GM06990 (cell line): ENCODE results near the gene PER2.

Experiments used
- DNase-seq: peaks from one replicate; pipeline ENCODE4 v3.0.0-alpha.2; 2011; ENCODE audit not compliant: insufficient read length; ENCODE audit errors: extremely low read depth
- H3K27me3 ChIP-seq: replicated peaks from 2 replicates; pipeline ENCODE4 v1.6.0; 2011; ENCODE audit warnings: low read length; ENCODE audit not compliant: control insufficient read depth, insufficient read depth
- H3K36me3 ChIP-seq: 2 replicates; pipeline ENCODE4 v1.5.1; 2011; ENCODE audit warnings: low read length; ENCODE audit not compliant: control insufficient read depth, insufficient read depth
- H3K4me3 ChIP-seq: replicated peaks from 2 replicates; pipeline ENCODE4 v1.5.1; 2011; ENCODE audit warnings: low read depth, mild to moderate bottlenecking, control low read depth, low read length
- CTCF ChIP-seq: IDR thresholded peaks from 2 replicates; pipeline ENCODE4 v1.5.1; 2011; ENCODE audit warnings: low read length, control low read depth, mild to moderate bottlenecking, inconsistent platforms; ENCODE audit not compliant: insufficient read depth, poor library complexity, severe bottlenecking

PER2 gene

GRCh38 chr2:238282861-238283738 lies 5.3 kb downstream of the PER2 start:
- no peak overlapping the region for H3K4me3 ChIP-seq
- H3K36me3 ChIP-seq, result no peaks in the 10 kb centered on the region; the same call in 1 of the 2 replicates
- H3K27me3 ChIP-seq, result no peaks in the 10 kb centered on the region
- no peak for TF ChIP-seq CTCF
- no peak for DNase-seq

- TF ChIP-seq CTCF, result no peak
- Histone ChIP-seq H3K4me3 (no peak overlapping the region), H3K27me3 (no peaks in the 10 kb centered on the region), H3K36me3 (peaks cover 5% of the 10 kb centered on the region)
- no peak for DNase-seq
Observed at GRCh38 chr2:238281826-238282480, 6.5 kb downstream of the PER2 start.

GRCh38 chr2:238280083-238280825 lies 8.2 kb downstream of the PER2 start:
- Histone ChIP-seq H3K27me3 (no peaks in the 10 kb centered on the region), H3K36me3 (peaks cover 13% of the 10 kb centered on the region), H3K4me3 (no peak overlapping the region)
- TF ChIP-seq CTCF, result no peak
- DNase-seq, result no peak

- H3K27me3 ChIP-seq, result no peaks in the 10 kb centered on the region
- no peak for DNase-seq
- no peak for TF ChIP-seq CTCF
- no peak overlapping the region for H3K4me3 ChIP-seq
- peaks cover 20% of the 10 kb centered on the region for H3K36me3 ChIP-seq
Observed at GRCh38 chr2:238279324-238279682, 9.1 kb downstream of the PER2 start.

- no peak for TF ChIP-seq CTCF
- DNase-seq, result no peak
- Histone ChIP-seq H3K36me3 (peaks cover 20% of the 10 kb centered on the region), H3K27me3 (no peaks in the 10 kb centered on the region), H3K4me3 (no peak overlapping the region)
Observed at GRCh38 chr2:238278626-238279323, 9.6 kb downstream of the PER2 start.
